Fibroblast of mammary gland (primary cell): Measurements from ENCODE around the gene POLR3B.
"Not testable (repeated sequence)": the region's sequence is repeated elsewhere in the genome, so short reads cannot be mapped to it uniquely, and the experiment has no call there.

Experiments
- DNase-seq: peaks from one replicate; pipeline ENCODE4 v3.0.0-alpha.2; 2010; ENCODE audit warnings: low read depth
- H3K4me3 ChIP-seq: 2 replicates; pipeline ENCODE4 v1.5.1; 2011; ENCODE audit warnings: low read depth, mild to moderate bottlenecking, low read length, moderate library complexity; ENCODE audit not compliant: control insufficient read depth
- TF ChIP-seq, protein P1 (sequence below): conservative IDR thresholded peaks from 2 replicates; pipeline ENCODE4 v1.5.1; 2011; ENCODE audit warnings: low read depth, low read length, inconsistent platforms; ENCODE audit not compliant: control insufficient read depth, insufficient read depth

The POLR3B gene

DNA sequence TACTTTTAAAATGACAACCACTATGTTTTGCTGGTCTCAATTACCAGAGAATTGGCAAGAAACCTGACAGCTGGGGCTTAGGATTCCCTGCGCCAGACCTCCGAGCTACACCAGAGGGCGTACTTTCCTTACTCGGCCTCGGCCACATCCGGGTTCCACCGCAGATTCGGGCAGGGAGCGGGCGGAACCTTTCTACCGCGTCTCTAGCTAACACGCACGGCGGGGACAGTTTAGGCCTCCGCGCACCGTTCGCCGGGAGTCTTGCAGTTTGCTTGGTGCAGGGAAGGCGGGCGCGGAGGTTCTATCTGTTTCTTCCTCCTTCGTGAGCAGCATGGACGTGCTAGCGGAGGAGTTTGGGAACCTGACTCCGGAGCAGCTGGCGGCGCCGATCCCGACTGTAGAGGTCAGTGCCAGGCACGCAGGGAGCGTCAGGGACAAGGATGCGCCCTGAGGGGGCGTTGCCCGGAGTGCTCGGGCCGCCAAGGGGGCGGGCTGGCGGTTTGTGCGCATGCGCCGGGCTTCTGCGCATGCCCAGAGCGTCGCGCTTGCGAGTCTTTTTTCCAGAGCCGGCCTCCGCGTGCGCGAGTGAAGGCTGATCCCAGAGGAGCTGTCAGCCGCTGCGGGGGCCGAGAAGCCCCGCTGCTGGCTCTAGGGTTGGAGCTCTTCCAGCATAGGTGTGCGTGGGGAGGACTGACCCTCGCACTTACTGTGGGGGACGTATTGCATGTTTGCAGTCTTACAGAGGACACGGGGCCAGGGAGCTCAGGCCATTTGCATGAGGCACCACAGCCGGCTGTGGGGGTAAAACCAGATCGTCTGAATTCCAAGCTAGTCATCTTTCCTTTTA is at the start of gene POLR3B:
Gene POLR3B (plus strand): TSS at position 200 of the 847 bp plus-strand sequence. CDS start 132 bp downstream, at position 332.
- TF ChIP-seq, protein P1, sequence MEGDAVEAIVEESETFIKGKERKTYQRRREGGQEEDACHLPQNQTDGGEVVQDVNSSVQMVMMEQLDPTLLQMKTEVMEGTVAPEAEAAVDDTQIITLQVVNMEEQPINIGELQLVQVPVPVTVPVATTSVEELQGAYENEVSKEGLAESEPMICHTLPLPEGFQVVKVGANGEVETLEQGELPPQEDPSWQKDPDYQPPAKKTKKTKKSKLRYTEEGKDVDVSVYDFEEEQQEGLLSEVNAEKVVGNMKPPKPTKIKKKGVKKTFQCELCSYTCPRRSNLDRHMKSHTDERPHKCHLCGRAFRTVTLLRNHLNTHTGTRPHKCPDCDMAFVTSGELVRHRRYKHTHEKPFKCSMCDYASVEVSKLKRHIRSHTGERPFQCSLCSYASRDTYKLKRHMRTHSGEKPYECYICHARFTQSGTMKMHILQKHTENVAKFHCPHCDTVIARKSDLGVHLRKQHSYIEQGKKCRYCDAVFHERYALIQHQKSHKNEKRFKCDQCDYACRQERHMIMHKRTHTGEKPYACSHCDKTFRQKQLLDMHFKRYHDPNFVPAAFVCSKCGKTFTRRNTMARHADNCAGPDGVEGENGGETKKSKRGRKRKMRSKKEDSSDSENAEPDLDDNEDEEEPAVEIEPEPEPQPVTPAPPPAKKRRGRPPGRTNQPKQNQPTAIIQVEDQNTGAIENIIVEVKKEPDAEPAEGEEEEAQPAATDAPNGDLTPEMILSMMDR: peak; percentile 90
- peak; percentile 96 for DNase-seq
- peak within 1 kb of the TSS; percentile 88 for H3K4me3 ChIP-seq

DNA sequence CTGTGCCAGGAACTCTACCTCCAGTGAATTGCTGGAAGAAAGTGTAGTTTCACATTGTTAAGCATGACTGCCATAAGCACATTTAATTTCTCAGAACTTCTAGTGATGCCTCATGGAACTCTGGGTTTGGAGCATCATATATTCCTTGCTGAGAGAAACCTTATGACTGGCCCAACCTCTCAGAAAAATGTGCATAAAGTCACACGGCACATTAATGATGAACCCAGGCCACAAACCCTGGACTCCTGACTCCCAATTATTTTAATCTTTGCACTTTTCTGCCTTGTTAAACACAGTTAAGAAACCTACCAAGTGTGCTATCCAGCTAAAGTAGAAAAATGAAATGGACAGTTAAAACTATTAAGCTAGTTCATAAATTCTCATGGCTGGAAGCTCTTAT is 49.4 kb upstream of the POLR3B start:
- no peak for DNase-seq
- TF ChIP-seq, protein P1: no peak
- H3K4me3 ChIP-seq: no peak overlapping the region

DNA sequence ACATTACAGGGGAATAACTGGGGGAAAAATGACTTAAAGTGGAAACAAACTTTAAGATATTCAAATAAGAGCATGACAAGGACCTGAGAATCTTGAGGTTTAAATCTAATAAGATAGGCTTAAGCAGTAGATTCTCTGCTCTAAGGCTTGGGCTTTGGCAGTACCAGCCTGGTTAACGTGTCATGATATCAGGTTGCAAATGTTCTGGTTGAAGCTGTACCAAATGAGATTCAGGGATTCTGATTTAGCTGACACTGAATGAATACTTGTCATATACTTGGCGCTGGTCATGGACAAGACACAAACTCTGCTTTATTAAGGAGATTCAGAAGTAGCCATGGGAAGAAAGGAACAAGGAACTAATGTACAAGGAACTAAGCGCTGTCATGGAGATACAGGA is 48.9 kb upstream of the POLR3B start:
- no peak for DNase-seq
- H3K4me3 ChIP-seq: no peak overlapping the region
- TF ChIP-seq, protein P1: no peak

DNA sequence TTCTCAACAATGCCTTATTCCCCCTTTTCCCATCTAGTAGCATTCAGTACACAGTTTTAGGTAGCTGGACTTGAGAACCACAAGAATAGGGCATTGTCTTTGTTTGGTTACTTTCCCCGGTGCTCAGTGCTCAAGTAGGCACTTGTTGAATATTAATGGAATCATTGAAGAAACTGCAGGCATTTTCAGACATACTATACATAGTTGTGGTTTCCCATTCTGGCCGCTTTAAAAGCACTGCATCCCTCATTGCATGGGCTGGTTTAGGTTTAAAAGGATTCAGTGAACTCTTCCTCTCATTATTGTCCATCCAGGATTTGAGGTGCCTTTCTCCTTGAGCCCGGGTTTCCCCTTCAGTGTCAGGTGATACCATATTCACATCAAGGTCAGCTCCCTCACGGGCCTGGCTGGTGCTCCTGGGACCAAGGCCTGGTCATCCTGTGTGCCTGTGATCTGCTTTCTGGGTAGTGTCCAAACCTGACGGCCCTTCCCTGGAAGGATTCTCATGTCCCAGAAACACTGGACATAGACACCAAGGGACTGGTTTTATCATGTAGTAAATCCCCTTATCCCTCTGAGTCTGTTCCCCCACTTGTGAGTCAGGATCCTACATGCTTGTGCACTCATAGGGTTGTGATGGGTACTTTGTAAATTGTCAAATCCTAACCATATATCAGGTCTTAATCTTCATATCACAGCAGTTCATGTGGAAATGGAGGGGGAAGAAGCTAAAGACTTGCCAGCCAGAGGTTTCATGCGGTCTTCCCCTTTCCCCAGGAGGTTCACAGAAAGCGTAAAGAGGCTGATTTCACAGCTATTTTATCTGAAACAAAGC is 47.7 kb upstream of the POLR3B start:
- DNase-seq: no peak
- H3K4me3 ChIP-seq: no peak overlapping the region
- TF ChIP-seq, protein P1: no peak

DNA sequence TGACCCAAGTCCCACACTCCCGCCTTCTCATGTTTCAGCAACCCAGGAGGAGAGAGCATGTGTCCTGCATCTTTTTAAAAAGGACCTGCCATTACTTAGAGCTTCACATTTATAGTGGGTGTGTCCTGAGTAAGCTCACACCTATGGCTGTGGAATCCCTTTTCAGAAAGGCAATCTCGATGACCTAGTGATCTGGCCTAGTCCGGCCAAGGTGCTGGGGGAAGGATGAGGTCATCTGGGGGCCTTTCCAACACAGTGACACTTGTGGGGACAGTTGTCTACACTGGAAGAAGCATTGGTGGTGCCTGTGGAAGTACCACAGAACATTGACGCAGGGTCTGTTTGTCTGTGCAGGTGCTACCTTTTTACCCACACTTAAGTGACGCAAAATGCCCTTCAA is 46.9 kb upstream of the POLR3B start:
- TF ChIP-seq, protein P1: no peak
- no peak overlapping the region for H3K4me3 ChIP-seq
- DNase-seq: no peak

DNA sequence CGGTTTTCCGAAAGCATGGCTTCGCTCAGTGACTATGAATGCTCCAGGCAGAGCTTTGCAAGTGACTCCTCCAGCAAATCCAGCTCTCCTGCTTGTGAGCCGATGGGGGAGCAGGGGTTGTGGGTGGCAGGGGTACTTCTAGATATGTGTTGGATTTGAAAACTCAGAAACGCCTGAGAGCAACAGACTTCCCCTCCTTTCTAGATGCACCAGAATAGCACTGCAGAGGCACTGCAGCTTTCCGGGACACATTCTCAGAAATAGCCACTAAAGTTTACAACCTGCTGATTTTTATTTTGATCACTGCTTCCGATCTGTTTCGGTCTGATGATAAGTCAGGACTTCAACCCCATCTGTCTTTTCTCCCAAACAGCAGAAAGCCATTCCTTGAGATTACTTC is 46.4 kb upstream of the POLR3B start:
- no peak for DNase-seq
- TF ChIP-seq, protein P1: no peak
- no peak overlapping the region for H3K4me3 ChIP-seq

DNA sequence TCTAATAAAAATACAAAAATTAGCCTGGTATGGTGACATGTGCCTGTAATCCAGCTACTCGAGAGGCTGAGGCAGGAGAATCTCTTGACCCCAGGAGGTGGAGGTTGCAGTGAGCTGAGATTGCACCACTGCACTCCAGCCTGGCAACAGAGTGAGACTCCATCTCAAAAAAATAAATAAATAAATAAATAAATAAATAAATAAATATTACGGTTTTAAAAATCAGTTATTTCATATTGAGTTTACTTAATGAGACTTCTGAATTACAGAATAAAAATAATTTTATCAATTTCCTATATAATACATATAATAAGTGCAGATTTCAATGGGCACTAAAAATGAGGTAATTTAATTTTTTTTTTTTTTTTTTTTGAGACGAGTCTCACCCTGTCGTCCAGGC is 44.1 kb upstream of the POLR3B start:
- not testable (repeated sequence) for H3K4me3 ChIP-seq, DNase-seq
